CD14-positive monocyte (primary cell): Measurements from ENCODE around the gene PLA2G4D. TPM values are rescaled to one million over a fixed set of nuclear protein-coding genes. Genes with fewer than 3 reads are reported as not detected.

Source experiments
- DNase-seq, 3 donors: peaks; one replicate each; pipeline ENCODE4 v3.0.0-alpha.2; 2011 to 2022
- H2AFZ ChIP-seq: 2 replicates; pipeline ENCODE4 v1.6.0; 2012; ENCODE audit warnings: mild to moderate bottlenecking, low read depth, low read length, inconsistent platforms; ENCODE audit not compliant: insufficient read depth, poor library complexity, severe bottlenecking
- H3K27ac ChIP-seq, 2 donors: 1 replicate in 1 of 2; 2 replicates in 1 of 2; pipeline ENCODE4 v1.5.1; 2012 to 2013; ENCODE audit warnings: low read length in 2 of 2, control low read depth in 1 of 2, inconsistent platforms in 1 of 2, low read depth in 1 of 2, mild to moderate bottlenecking in 1 of 2
- H3K27me3 ChIP-seq, 2 donors: one replicate each; pipeline versions ENCODE4 v1.6.0 to v1.6.1; 2011 to 2013; ENCODE audit warnings: low read length in 2 of 2; ENCODE audit not compliant: control insufficient read depth in 2 of 2, insufficient read depth in 2 of 2
- H3K36me3 ChIP-seq, 2 donors: replicated peaks in 1 of 2; 1 replicate in 1 of 2; 2 replicates in 1 of 2; pipeline versions ENCODE4 v1.5.1 to v1.6.1; 2012 to 2013; ENCODE audit warnings: low read length in 2 of 2, control low read depth in 1 of 2, inconsistent platforms in 1 of 2, mild to moderate bottlenecking in 1 of 2; ENCODE audit not compliant: insufficient read depth in 2 of 2, control insufficient read depth in 1 of 2
- H3K4me1 ChIP-seq, 2 donors: 1 replicate in 1 of 2; 2 replicates in 1 of 2; pipeline versions ENCODE4 v1.5.1 to v1.6.1; 2012 to 2013; ENCODE audit warnings: low read length in 2 of 2, control low read depth in 1 of 2, inconsistent platforms in 1 of 2, mild to moderate bottlenecking in 1 of 2, moderate library complexity in 1 of 2; ENCODE audit not compliant: insufficient read depth in 2 of 2, control insufficient read depth in 1 of 2
- H3K4me2 ChIP-seq: replicated peaks from 2 replicates; pipeline ENCODE3; 2012; ENCODE audit warnings: low read length, moderate library complexity, mild to moderate bottlenecking; ENCODE audit not compliant: poor library complexity, severe bottlenecking; ENCODE audit errors: extremely low read depth
- H3K4me3 ChIP-seq, 3 experiments: fragments of 200-600 bp in 1 of 3; sonication (generic) in 1 of 3; replicated peaks in 1 of 3; 1 replicate in 2 of 3; 2 replicates in 1 of 3; pipeline ENCODE4 v1.5.1; 2011 to 2013; ENCODE audit warnings: low read length in 3 of 3, mild to moderate bottlenecking in 3 of 3, control low read depth in 2 of 3, low read depth in 2 of 3, inconsistent platforms in 1 of 3, moderate library complexity in 1 of 3
- H3K79me2 ChIP-seq: 2 replicates; pipeline ENCODE4 v1.6.0; 2012; ENCODE audit warnings: mild to moderate bottlenecking, control low read depth, inconsistent platforms, low read length, moderate library complexity; ENCODE audit not compliant: insufficient read depth
- H3K9ac ChIP-seq: 2 replicates; pipeline ENCODE4 v1.6.0; 2017; ENCODE audit warnings: low read length, mild to moderate bottlenecking; ENCODE audit not compliant: insufficient read depth, poor library complexity, severe bottlenecking
- H3K9me3 ChIP-seq, 2 donors: replicated peaks in 1 of 2; 1 replicate in 1 of 2; 2 replicates in 1 of 2; pipeline versions ENCODE4 v1.5.1 to v1.6.1; 2012 to 2013; ENCODE audit warnings: low read length in 2 of 2, control low read depth in 1 of 2; ENCODE audit not compliant: control insufficient read depth in 1 of 2, insufficient read depth in 1 of 2
- H4K20me1 ChIP-seq: 2 replicates; pipeline ENCODE4 v1.6.0; 2012; ENCODE audit warnings: mild to moderate bottlenecking, low read length, control low read depth, moderate library complexity; ENCODE audit not compliant: insufficient read depth
- H3K27ac Mint-ChIP-seq, 7 donors: one replicate each; pipeline ENCODE4 v1.8.0; 2020; ENCODE audit warnings: mild to moderate bottlenecking in 7 of 7, mixed read lengths in 7 of 7, moderate library complexity in 6 of 7, inconsistent platforms in 2 of 7
- H3K27me3 Mint-ChIP-seq, 3 donors: one replicate each; pipeline ENCODE4 v1.8.0; 2021 to 2022; ENCODE audit warnings: low read depth in 3 of 3, mild to moderate bottlenecking in 3 of 3, mixed read lengths in 3 of 3, moderate library complexity in 3 of 3, inconsistent platforms in 1 of 3
- H3K36me3 Mint-ChIP-seq, 2 donors: one replicate each; pipeline ENCODE4 v1.8.0; 2020; ENCODE audit warnings: mixed read lengths in 2 of 2, inconsistent platforms in 1 of 2, mild to moderate bottlenecking in 1 of 2
- H3K4me1 Mint-ChIP-seq: one replicate; pipeline ENCODE4 v1.8.0; 2020; ENCODE audit warnings: mild to moderate bottlenecking, mixed read lengths
- H3K4me3 Mint-ChIP-seq, 2 donors: one replicate each; pipeline ENCODE4 v1.8.0; 2020; ENCODE audit warnings: mild to moderate bottlenecking in 2 of 2, mixed read lengths in 2 of 2, moderate library complexity in 1 of 2
- H3K9me3 Mint-ChIP-seq, 7 donors: one replicate each; pipeline ENCODE4 v1.8.0; 2020 to 2022; ENCODE audit warnings: mixed read lengths in 7 of 7, mild to moderate bottlenecking in 6 of 7, moderate library complexity in 6 of 7, inconsistent platforms in 2 of 7
- WGBS: methylation state at CpG from one replicate; pipeline ENCODE4 v1.1.5; 2013; ENCODE audit warnings: missing lambda C conversion rate; ENCODE audit not compliant: insufficient coverage; 5-methylcytosine and 5-hydroxymethylcytosine counted together
- intact Hi-C, 2 donors: fragments of 100-400 bp; cut with micrococcal nuclease; formaldehyde crosslinking; loops; one replicate each; pipeline versions ENCODE4 v1.15.0 to v1.15.1; 2023
- polyA plus RNA-seq, 3 donors: library from polyadenylated mRNA; depleted of rRNA in 1 of 3; unstranded in 2 of 3; stranded (reverse) in 1 of 3; fragments of 300-500 nt in 2 of 3; fragments of >200 nt in 1 of 3; fragmentation: Illumina TruSeq in 2 of 3; gene quantifications; 1 replicate in 2 of 3; 2 replicates in 1 of 3; pipeline ENCODE4 v1.2.3, GENCODE V29; 2012 to 2021
- TF ChIP-seq, protein P1 (sequence below): fragments of 200-600 bp; IDR thresholded peaks from one replicate; pipeline ENCODE4 v1.8.0; 2022; ENCODE audit warnings: antibody characterized with exemption, mild to moderate bottlenecking

Gene PLA2G4D
- polyA plus RNA-seq, 3 donors, result not detected

GRCh38 chr15:42057799-42058646 is 36.3 kb downstream of the PLA2G4D start:
- H3K4me2 ChIP-seq, result no peak overlapping the region
- H3K9me3 ChIP-seq, result no peaks in the 10 kb centered on the region
- no peaks in the 10 kb centered on the region for H3K36me3 ChIP-seq
- H2AFZ ChIP-seq, result peak overlapping the region; percentile 74
- intact Hi-C loops, result loop anchor here (2.0 to 5.0 kb wide), 2 partner anchors 69 to 71 kb away; no protein-coding TSS in a partner anchor
- Mint-ChIP-seq H3K9me3 (no peaks in the 10 kb centered on the region), H3K4me1 (peaks cover 26% of the 10 kb centered on the region), H3K4me3 (peak overlapping the region; percentile 11 to 17), H3K36me3 (peaks cover 0 to 2% of the 10 kb centered on the region in 2 donors), H3K27me3 (peaks cover 8 to 20% (median 11%) of the 10 kb centered on the region in 3 donors), H3K27ac (peak overlapping the region; percentile 42 to 97 (median 90))
- no peaks in the 10 kb centered on the region for H4K20me1 ChIP-seq
- no peaks in the 10 kb centered on the region for H3K27me3 ChIP-seq
- 60% methylated on average over 1 of the region's 6 CpGs for WGBS
- DNase-seq, result peak; percentile 18 to 76 (median 39)
- no peak overlapping the region for H3K9ac ChIP-seq
- H3K27ac ChIP-seq, result no peak overlapping the region
- H3K4me1 ChIP-seq, result peaks cover 15 to 18% of the 10 kb centered on the region in 2 donors
- TF ChIP-seq, protein P1, sequence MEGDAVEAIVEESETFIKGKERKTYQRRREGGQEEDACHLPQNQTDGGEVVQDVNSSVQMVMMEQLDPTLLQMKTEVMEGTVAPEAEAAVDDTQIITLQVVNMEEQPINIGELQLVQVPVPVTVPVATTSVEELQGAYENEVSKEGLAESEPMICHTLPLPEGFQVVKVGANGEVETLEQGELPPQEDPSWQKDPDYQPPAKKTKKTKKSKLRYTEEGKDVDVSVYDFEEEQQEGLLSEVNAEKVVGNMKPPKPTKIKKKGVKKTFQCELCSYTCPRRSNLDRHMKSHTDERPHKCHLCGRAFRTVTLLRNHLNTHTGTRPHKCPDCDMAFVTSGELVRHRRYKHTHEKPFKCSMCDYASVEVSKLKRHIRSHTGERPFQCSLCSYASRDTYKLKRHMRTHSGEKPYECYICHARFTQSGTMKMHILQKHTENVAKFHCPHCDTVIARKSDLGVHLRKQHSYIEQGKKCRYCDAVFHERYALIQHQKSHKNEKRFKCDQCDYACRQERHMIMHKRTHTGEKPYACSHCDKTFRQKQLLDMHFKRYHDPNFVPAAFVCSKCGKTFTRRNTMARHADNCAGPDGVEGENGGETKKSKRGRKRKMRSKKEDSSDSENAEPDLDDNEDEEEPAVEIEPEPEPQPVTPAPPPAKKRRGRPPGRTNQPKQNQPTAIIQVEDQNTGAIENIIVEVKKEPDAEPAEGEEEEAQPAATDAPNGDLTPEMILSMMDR, result no peak
- no peaks in the 10 kb centered on the region for H3K79me2 ChIP-seq
- H3K4me3 ChIP-seq, result no peak overlapping the region

DNA sequence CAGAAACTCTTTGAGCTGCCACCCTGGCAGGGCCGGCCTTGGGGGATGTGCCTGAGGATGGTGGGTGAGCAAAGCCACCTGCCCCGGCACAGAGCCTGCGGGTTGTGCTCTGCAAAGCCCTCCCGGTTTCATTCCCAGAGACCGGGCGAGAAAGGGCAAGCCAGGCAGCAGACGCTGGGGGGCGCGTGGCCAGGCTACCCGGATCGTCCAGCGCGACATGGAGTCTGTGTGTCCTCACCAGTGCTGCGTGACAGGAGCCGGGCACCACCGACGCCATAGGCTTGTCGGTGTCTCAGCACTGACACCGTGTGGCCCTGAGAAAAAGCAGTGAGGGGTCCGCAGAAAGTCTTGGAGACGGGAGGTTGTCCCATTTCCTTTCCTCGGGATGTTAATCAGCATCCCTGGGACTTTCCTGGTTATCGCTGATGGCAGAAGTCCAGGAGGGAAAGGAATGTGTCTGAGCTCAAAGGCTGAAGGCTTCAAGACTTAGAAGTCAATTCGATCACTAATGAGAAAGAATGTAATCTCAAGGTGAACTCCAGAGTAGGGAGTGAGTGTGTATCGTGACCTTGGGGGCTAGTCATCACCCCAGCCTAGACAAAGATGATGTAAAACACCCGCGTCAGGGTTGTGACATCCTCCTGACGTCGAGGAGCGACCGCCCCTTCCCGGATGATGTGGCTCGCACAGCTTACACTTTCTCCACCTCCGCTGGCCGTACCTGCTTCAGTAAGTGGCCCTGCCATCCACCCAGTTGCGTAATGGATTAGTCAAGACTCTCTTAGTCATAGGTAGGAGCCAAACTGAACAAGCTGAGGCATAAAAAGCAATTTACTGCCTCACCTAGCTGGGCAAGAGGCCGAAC is 37.2 kb downstream of the PLA2G4D start:
- H3K9me3 Mint-ChIP-seq, result no peaks in the 10 kb centered on the region
- Histone ChIP-seq H3K4me1 (peaks cover 15 to 18% of the 10 kb centered on the region in 2 donors), H3K79me2 (no peaks in the 10 kb centered on the region), H3K9me3 (no peaks in the 10 kb centered on the region), H3K4me3 (peak overlapping the region in 2 of 3 experiments; percentile 22 to 44), H2AFZ (peak overlapping the region; percentile 74), H3K27me3 (no peaks in the 10 kb centered on the region), H3K9ac (peak overlapping the region; percentile 43), H3K36me3 (no peaks in the 10 kb centered on the region), H3K27ac (peak overlapping the region; percentile 13 to 57), H4K20me1 (no peaks in the 10 kb centered on the region), H3K4me2 (peak overlapping the region; percentile 65)
- H3K4me3 Mint-ChIP-seq, result peak overlapping the region; percentile 63 to 75
- TF ChIP-seq, protein P1, result peak; percentile 70
- DNase-seq, result peak; percentile 84 to 97 (median 92)
- peaks cover 8 to 20% (median 11%) of the 10 kb centered on the region in 3 donors for H3K27me3 Mint-ChIP-seq
- peaks cover 26% of the 10 kb centered on the region for H3K4me1 Mint-ChIP-seq
- intact Hi-C loops, result loop anchor here (2.0 to 5.0 kb wide), 2 partner anchors 68 to 70 kb away; no protein-coding TSS in a partner anchor
- WGBS, result 17% methylated on average over 33 of the region's 37 CpGs
- peak overlapping the region; percentile 44 to 97 (median 90) for H3K27ac Mint-ChIP-seq
- H3K36me3 Mint-ChIP-seq, result peaks cover 0 to 2% of the 10 kb centered on the region in 2 donors
